IMR-90 (cell line): ENCODE data around the gene TRIM4. TPM values are rescaled to one million over a fixed set of nuclear protein-coding genes. Genes with fewer than 3 reads are reported as not detected.

Source experiments
- ATAC-seq: fragments of 200-7000 bp; cut with Tn5 transposase; 2 replicates; pipeline ENCODE4 v1.9.1; 2020; ENCODE audit warnings: low read depth, mild to moderate bottlenecking, moderate library complexity
- BruUV-seq: library from RNA; stranded (reverse); fragments of 400-500 nt; replicated peaks from 2 replicates; lab custom pipeline; 2021; lab: Mats Ljungman, UMichigan
- CTCF ChIA-PET: fragments of 300-600 bp; formaldehyde crosslinking; extraction: SDS; loops from one replicate; lab custom pipeline; 2021; ENCODE audit warnings: antibody characterized with exemption; lab: Yijun Ruan, JAX
- POLR2A ChIA-PET: fragments of 300-600 bp; sonication (Branson Sonifier 250); formaldehyde crosslinking; loops from one replicate; lab custom pipeline; 2022; ENCODE audit warnings: antibody characterized with exemption; ENCODE audit not compliant: unreplicated experiment; lab: Charles Lee
- DNase-seq: peaks from one replicate; pipeline ENCODE4 v3.0.0; 2013
- H2AFZ ChIP-seq: replicated peaks from 2 replicates; pipeline ENCODE3; 2013; ENCODE audit warnings: low read length, mild to moderate bottlenecking; ENCODE audit not compliant: poor library complexity
- H2AK5ac ChIP-seq: 2 replicates; pipeline ENCODE4 v1.6.1; 2013; ENCODE audit warnings: low read depth, low read length, inconsistent platforms
- H2AK9ac ChIP-seq: replicated peaks from 2 replicates; pipeline ENCODE3; 2013; ENCODE audit warnings: mild to moderate bottlenecking, low read depth, low read length, moderate library complexity; ENCODE audit not compliant: poor library complexity
- H2BK120ac ChIP-seq: 2 replicates; pipeline ENCODE4 v1.6.1; 2013; ENCODE audit warnings: low read depth, low read length, inconsistent platforms
- H2BK15ac ChIP-seq: 3 replicates; pipeline ENCODE4 v1.6.1; 2013; ENCODE audit warnings: low read depth, low read length, inconsistent platforms
- H2BK20ac ChIP-seq: 2 replicates; pipeline ENCODE4 v1.6.1; 2013; ENCODE audit warnings: low read depth, mild to moderate bottlenecking, inconsistent platforms, low read length, moderate library complexity
- H2BK5ac ChIP-seq: 2 replicates; pipeline ENCODE4 v1.6.1; 2013; ENCODE audit warnings: mild to moderate bottlenecking, low read depth, low read length, inconsistent platforms; ENCODE audit not compliant: poor library complexity, severe bottlenecking
- H3K14ac ChIP-seq: replicated peaks from 2 replicates; pipeline ENCODE4 v1.6.1; 2013; ENCODE audit warnings: low read depth, low read length, inconsistent platforms
- H3K18ac ChIP-seq: 2 replicates; pipeline ENCODE4 v1.6.1; 2013; ENCODE audit warnings: low read depth, low read length, control low read depth
- H3K23ac ChIP-seq: 2 replicates; pipeline ENCODE4 v1.6.1; 2013; ENCODE audit warnings: low read depth, low read length, inconsistent platforms
- H3K27ac ChIP-seq: 2 replicates; pipeline ENCODE4 v1.5.1; 2013; ENCODE audit warnings: mild to moderate bottlenecking, control low read depth, low read length; ENCODE audit not compliant: insufficient read depth
- H3K27me3 ChIP-seq: 2 replicates; pipeline ENCODE4 v1.6.1; 2013; ENCODE audit warnings: low read length; ENCODE audit not compliant: control insufficient read depth, insufficient read depth
- H3K36me3 ChIP-seq: 2 replicates; pipeline ENCODE4 v1.6.1; 2013; ENCODE audit warnings: low read length, mixed read lengths; ENCODE audit not compliant: control insufficient read depth, insufficient read depth
- H3K4ac ChIP-seq: 2 replicates; pipeline ENCODE4 v1.6.1; 2013; ENCODE audit warnings: low read depth, low read length, inconsistent platforms
- H3K4me1 ChIP-seq: 2 replicates; pipeline ENCODE4 v1.6.1; 2013; ENCODE audit warnings: low read length, mixed read lengths; ENCODE audit not compliant: control insufficient read depth, insufficient read depth
- H3K4me2 ChIP-seq: 2 replicates; pipeline ENCODE4 v1.6.1; 2013; ENCODE audit warnings: low read depth, mild to moderate bottlenecking, control low read depth, low read length, moderate library complexity
- H3K4me3 ChIP-seq: 2 replicates; pipeline ENCODE4 v1.5.1; 2013; ENCODE audit warnings: low read depth, mild to moderate bottlenecking, control low read depth, low read length, moderate library complexity; ENCODE audit not compliant: insufficient read depth
- H3K56ac ChIP-seq: 2 replicates; pipeline ENCODE4 v1.6.1; 2013; ENCODE audit warnings: low read length, inconsistent platforms; ENCODE audit not compliant: insufficient read depth; ENCODE audit errors: extremely low read depth
- H3K79me1 ChIP-seq, 2 experiments: 2 replicates each; pipeline ENCODE4 v1.6.1; 2013; ENCODE audit warnings: low read length in 2 of 2, inconsistent platforms in 1 of 2, low read depth in 1 of 2
- H3K9ac ChIP-seq: 2 replicates; pipeline ENCODE4 v1.6.1; 2013; ENCODE audit warnings: low read depth, low read length, control low read depth
- H3K9me1 ChIP-seq: 2 replicates; pipeline ENCODE4 v1.6.1; 2013; ENCODE audit warnings: low read length, inconsistent platforms; ENCODE audit not compliant: insufficient read depth
- H3K9me3 ChIP-seq: 2 replicates; pipeline ENCODE4 v1.6.1; 2013; ENCODE audit warnings: low read length; ENCODE audit not compliant: control insufficient read depth, insufficient read depth
- H4K20me1 ChIP-seq: 2 replicates; pipeline ENCODE4 v1.6.1; 2013; ENCODE audit warnings: low read length, inconsistent platforms; ENCODE audit not compliant: insufficient read depth
- H4K5ac ChIP-seq: 2 replicates; pipeline ENCODE4 v1.6.1; 2013; ENCODE audit warnings: mild to moderate bottlenecking, low read depth, low read length, control low read depth
- H4K8ac ChIP-seq, 2 experiments: 2 replicates each; pipeline ENCODE4 v1.6.1; 2013; ENCODE audit warnings: low read depth in 2 of 2, low read length in 2 of 2, control low read depth in 1 of 2, inconsistent platforms in 1 of 2
- H4K91ac ChIP-seq: 2 replicates; pipeline ENCODE4 v1.6.1; 2013; ENCODE audit warnings: low read depth, low read length, inconsistent platforms; ENCODE audit not compliant: insufficient read depth
- FOS ChIP-seq: fragments of 150-350 bp; IDR thresholded peaks from 2 replicates; pipeline ENCODE4 v1.6.1; 2016; ENCODE audit warnings: low read depth, low read length
- MXI1 ChIP-seq: IDR thresholded peaks from 2 replicates; pipeline ENCODE4 v1.6.1; 2012; ENCODE audit warnings: low read depth, mild to moderate bottlenecking, low read length, moderate library complexity, borderline replicate concordance
- POLR2A ChIP-seq: IDR thresholded peaks from 2 replicates; pipeline ENCODE4 v1.6.1; 2012; ENCODE audit warnings: mild to moderate bottlenecking, low read depth, low read length
- RAD21 ChIP-seq: IDR thresholded peaks from 2 replicates; pipeline ENCODE4 v1.6.1; 2012; ENCODE audit warnings: low read length, improper control_type of control experiment
- RFX5 ChIP-seq: IDR thresholded peaks from 2 replicates; pipeline ENCODE4 v1.8.0; 2012; ENCODE audit warnings: low read depth, mild to moderate bottlenecking, low read length, moderate library complexity
- SMC3 ChIP-seq: fragments of 150-350 bp; IDR thresholded peaks from 2 replicates; pipeline ENCODE4 v1.6.1; 2016; ENCODE audit warnings: low read depth, mild to moderate bottlenecking, antibody characterized with exemption, low read length, moderate library complexity
- WGBS, 2 experiments: methylation state at CpG; one replicate each; pipeline versions ENCODE4 v1.1.5 to v1.1.7; 2013; ENCODE audit warnings: missing lambda C conversion rate in 2 of 2; ENCODE audit not compliant: insufficient read length in 1 of 2; ENCODE audit errors: extremely low coverage in 2 of 2; 5-methylcytosine and 5-hydroxymethylcytosine counted together
- dilution Hi-C: fragments of 300-500 bp; cut with HindIII; formaldehyde crosslinking; loops from one replicate; pipeline ENCODE4 v1.14.3; 2018; ENCODE audit warnings: low sequenced_read_pairs; ENCODE audit not compliant: unreplicated experiment
- in situ Hi-C: fragments of 300-500 bp; cut with MboI; formaldehyde crosslinking; loops from 3 replicates; pipeline ENCODE4 v1.14.3; 2019; ENCODE audit warnings: low sequenced_read_pairs, inconsistent platforms, mixed read lengths
- intact Hi-C: fragments of 100-400 bp; cut with micrococcal nuclease; formaldehyde crosslinking; loops from 2 replicates; pipeline ENCODE4 v1.10.0; 2022
- microRNA-seq, 2 experiments: library from miRNA; stranded (forward) in 1 of 2; unstranded in 1 of 2; fragments of 10-50 nt in 1 of 2; fragments of <30 nt in 1 of 2; gene quantifications in 1 of 2; microRNA quantifications in 1 of 2; one replicate each; pipeline versions ENCODE3 to v1.1.0; 2013 to 2020; ENCODE audit not compliant: insufficient read depth in 1 of 2, insufficient read length in 1 of 2, unreplicated experiment in 1 of 2
- polyA plus RNA-seq, 3 experiments: library from polyadenylated mRNA; depleted of rRNA; stranded (reverse); fragments of >200 nt; gene quantifications; 2 replicates each; pipeline ENCODE4 v1.2.3, GENCODE V29; 2012; ENCODE audit warnings: low replicate concordance in 1 of 3
- small RNA-seq, 5 experiments: library from RNA; depleted of rRNA; stranded (forward); fragments of <200 nt; gene quantifications; one replicate each; pipeline ENCODE3, GENCODE V24; 2012
- total RNA-seq: library from RNA; depleted of rRNA; stranded (reverse); fragments of >200 nt; gene quantifications from 2 replicates; pipeline ENCODE4 v1.2.3, GENCODE V29; 2012; rRNA removed
- TF ChIP-seq, protein P1 (sequence below): conservative IDR thresholded peaks from 2 replicates; pipeline ENCODE4 v1.5.1; 2012; ENCODE audit warnings: mild to moderate bottlenecking, low read depth, low read length, improper control_type of control experiment

Gene TRIM4
- total and polyA plus RNA-seq, 2 of the 4 experiments (the other 2 are of a cell fraction), result 10.6 to 13.4 TPM

GRCh38 chr7:99842926-99843325 lies 76.4 kb downstream of the TRIM4 start:
- no peak for DNase-seq
- H4K20me1 ChIP-seq, result no peaks in the 10 kb centered on the region
- H3K4me3 ChIP-seq, result no peak overlapping the region
- H4K5ac ChIP-seq, result no peak overlapping the region
- no peak overlapping the region for H2BK120ac ChIP-seq
- ChIA-PET POLR2A (no interaction called here), CTCF (no interaction called here)
- intact Hi-C loops (no loop called here), dilution Hi-C loops (no loop called here), in situ Hi-C loops (no loop called here)
- no peaks in the 10 kb centered on the region for H3K79me1 ChIP-seq
- H3K23ac ChIP-seq, result no peak overlapping the region
- H3K4me1 ChIP-seq, result no peaks in the 10 kb centered on the region
- H2AK9ac ChIP-seq, result no peak overlapping the region
- no peak overlapping the region for H3K9ac ChIP-seq
- no peak overlapping the region for H2BK15ac ChIP-seq
- H2BK20ac ChIP-seq, result no peak overlapping the region
- H2AK5ac ChIP-seq, result no peak overlapping the region
- H3K36me3 ChIP-seq, result no peaks in the 10 kb centered on the region
- no CpG with 5 or more reads among the region's 2 CpGs for WGBS, 2 experiments
- no peak overlapping the region for H3K14ac ChIP-seq
- no peak overlapping the region for H3K4me2 ChIP-seq
- no peak overlapping the region for H3K4ac ChIP-seq
- no peak overlapping the region for H3K27ac ChIP-seq
- TF ChIP-seq MXI1, result no peak
- no peak for TF ChIP-seq POLR2A
- no peak for TF ChIP-seq RFX5
- TF ChIP-seq FOS, result no peak
- TF ChIP-seq SMC3, result no peak
- TF ChIP-seq RAD21, result no peak
- TF ChIP-seq, protein P1, sequence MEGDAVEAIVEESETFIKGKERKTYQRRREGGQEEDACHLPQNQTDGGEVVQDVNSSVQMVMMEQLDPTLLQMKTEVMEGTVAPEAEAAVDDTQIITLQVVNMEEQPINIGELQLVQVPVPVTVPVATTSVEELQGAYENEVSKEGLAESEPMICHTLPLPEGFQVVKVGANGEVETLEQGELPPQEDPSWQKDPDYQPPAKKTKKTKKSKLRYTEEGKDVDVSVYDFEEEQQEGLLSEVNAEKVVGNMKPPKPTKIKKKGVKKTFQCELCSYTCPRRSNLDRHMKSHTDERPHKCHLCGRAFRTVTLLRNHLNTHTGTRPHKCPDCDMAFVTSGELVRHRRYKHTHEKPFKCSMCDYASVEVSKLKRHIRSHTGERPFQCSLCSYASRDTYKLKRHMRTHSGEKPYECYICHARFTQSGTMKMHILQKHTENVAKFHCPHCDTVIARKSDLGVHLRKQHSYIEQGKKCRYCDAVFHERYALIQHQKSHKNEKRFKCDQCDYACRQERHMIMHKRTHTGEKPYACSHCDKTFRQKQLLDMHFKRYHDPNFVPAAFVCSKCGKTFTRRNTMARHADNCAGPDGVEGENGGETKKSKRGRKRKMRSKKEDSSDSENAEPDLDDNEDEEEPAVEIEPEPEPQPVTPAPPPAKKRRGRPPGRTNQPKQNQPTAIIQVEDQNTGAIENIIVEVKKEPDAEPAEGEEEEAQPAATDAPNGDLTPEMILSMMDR, result no peak
- H4K91ac ChIP-seq, result no peak overlapping the region
- H3K27me3 ChIP-seq, result peaks cover 11% of the 10 kb centered on the region
- H3K9me3 ChIP-seq, result no peaks in the 10 kb centered on the region
- H3K56ac ChIP-seq, result no peak overlapping the region
- H3K18ac ChIP-seq, result no peak overlapping the region
- H4K8ac ChIP-seq, result no peak overlapping the region
- H2AFZ ChIP-seq, result no peak overlapping the region
- ATAC-seq, result no peak
- BruUV-seq, result no TSS peak
- no peaks in the 10 kb centered on the region for H3K9me1 ChIP-seq
- no peak overlapping the region for H2BK5ac ChIP-seq

Small RNAs within 50 kb of the gene (microRNA-seq; reads per million reads assigned to microRNA genes)
- gene AC011904.1 (ENCODE audit: insufficient read depth, insufficient read length), result not detected
- not detected for gene CYP3A52P (ENCODE audit: insufficient read depth, insufficient read length)
- not detected for gene RF00019 (ENCODE audit: insufficient read depth, insufficient read length)
- not detected for gene RF00561 (ENCODE audit: insufficient read depth, insufficient read length)

Small RNAs within 50 kb of the gene (small RNA-seq; reads per million reads assigned to genes)
- 0 reads per million in 5 experiments for gene AC011904.1
- gene CYP3A52P, result 0 reads per million in 5 experiments
- 0 reads per million in 5 experiments for gene RF00019
- 0 reads per million in 5 experiments for gene RF00561

Other genes starting within 250 kb of the TRIM4 start
- not detected in 2 replicates for gene CYP3A5, start 239.5 kb downstream of the TRIM4 start, total RNA-seq
- not detected in 2 replicates for gene CYP3A5, start 239.5 kb downstream of the TRIM4 start, polyA plus RNA-seq (2012; rRNA removed)
- gene CYP3A7, start 184.3 kb downstream of the TRIM4 start, total RNA-seq, result not detected in 2 replicates
- not detected in 2 replicates for gene CYP3A7, start 184.3 kb downstream of the TRIM4 start, polyA plus RNA-seq (2012; rRNA removed)
- not detected in 2 replicates for gene CYP3A4, start 135.3 kb downstream of the TRIM4 start, total RNA-seq
- gene CYP3A4, start 135.3 kb downstream of the TRIM4 start, polyA plus RNA-seq (2012; rRNA removed), result not detected in 2 replicates
- gene CYP3A43, start 91.5 kb downstream of the TRIM4 start, total RNA-seq, result not detected in 2 replicates
- not detected in 2 replicates for gene CYP3A43, start 91.5 kb downstream of the TRIM4 start, polyA plus RNA-seq (2012; rRNA removed)
- gene OR2AE1, start 42.5 kb downstream of the TRIM4 start, total RNA-seq, result 0.18 TPM in 1 of 2 replicates, not detected in the other
- gene OR2AE1, start 42.5 kb downstream of the TRIM4 start, polyA plus RNA-seq (2012; rRNA removed), result 0.17 TPM in 1 of 2 replicates, not detected in the other
- gene GJC3, start 10.1 kb upstream of the TRIM4 start, total RNA-seq, result not detected in 2 replicates
- not detected in 2 replicates for gene GJC3, start 10.1 kb upstream of the TRIM4 start, polyA plus RNA-seq (2012; rRNA removed)
- gene AZGP1, start 56.5 kb upstream of the TRIM4 start, total RNA-seq, result not detected in 2 replicates
- not detected in 2 replicates for gene AZGP1, start 56.5 kb upstream of the TRIM4 start, polyA plus RNA-seq (2012; rRNA removed)
- 30.3 and 40.7 TPM in 2 replicates for gene ZKSCAN1, start 96.1 kb upstream of the TRIM4 start, total RNA-seq
- gene ZKSCAN1, start 96.1 kb upstream of the TRIM4 start, polyA plus RNA-seq (2012; rRNA removed), result 10.8 and 13.7 TPM in 2 replicates
- 13.1 and 13.3 TPM in 2 replicates for gene ZSCAN21, start 130.2 kb upstream of the TRIM4 start, total RNA-seq
- 10.8 and 11.5 TPM in 2 replicates for gene ZSCAN21, start 130.2 kb upstream of the TRIM4 start, polyA plus RNA-seq (2012; rRNA removed)
- gene ZNF3, start 162.2 kb upstream of the TRIM4 start, total RNA-seq, result 30.8 and 33.1 TPM in 2 replicates
- 20.4 and 24.8 TPM in 2 replicates for gene ZNF3, start 162.2 kb upstream of the TRIM4 start, polyA plus RNA-seq (2012; rRNA removed)
- 158 and 185 TPM in 2 replicates for gene COPS6, start 169.4 kb upstream of the TRIM4 start, total RNA-seq
- gene COPS6, start 169.4 kb upstream of the TRIM4 start, polyA plus RNA-seq (2012; rRNA removed), result 303 and 325 TPM in 2 replicates
- gene MCM7, start 181.9 kb upstream of the TRIM4 start, total RNA-seq, result 130 and 137 TPM in 2 replicates
- 104 and 119 TPM in 2 replicates for gene MCM7, start 181.9 kb upstream of the TRIM4 start, polyA plus RNA-seq (2012; rRNA removed)
- 18.6 and 21.1 TPM in 2 replicates for gene AP4M1, start 182.1 kb upstream of the TRIM4 start, total RNA-seq
- 20.5 and 21.4 TPM in 2 replicates for gene AP4M1, start 182.1 kb upstream of the TRIM4 start, polyA plus RNA-seq (2012; rRNA removed)
- 11.3 and 14.4 TPM in 2 replicates for gene TAF6, start 199.8 kb upstream of the TRIM4 start, total RNA-seq
- gene TAF6, start 199.8 kb upstream of the TRIM4 start, polyA plus RNA-seq (2012; rRNA removed), result 55.3 and 56.5 TPM in 2 replicates
- 13.3 and 20.0 TPM in 2 replicates for gene CNPY4, start 200.1 kb upstream of the TRIM4 start, total RNA-seq
- gene CNPY4, start 200.1 kb upstream of the TRIM4 start, polyA plus RNA-seq (2012; rRNA removed), result 18.1 and 21.9 TPM in 2 replicates
- 0.56 and 0.72 TPM in 2 replicates for gene MBLAC1, start 207.4 kb upstream of the TRIM4 start, total RNA-seq
- 1.4 and 1.6 TPM in 2 replicates for gene MBLAC1, start 207.4 kb upstream of the TRIM4 start, polyA plus RNA-seq (2012; rRNA removed)
- gene LAMTOR4, start 229.4 kb upstream of the TRIM4 start, total RNA-seq, result 131 and 134 TPM in 2 replicates
- 268 and 289 TPM in 2 replicates for gene LAMTOR4, start 229.4 kb upstream of the TRIM4 start, polyA plus RNA-seq (2012; rRNA removed)
- gene TRAPPC14, start 239.2 kb upstream of the TRIM4 start, total RNA-seq, result 4.4 and 4.5 TPM in 2 replicates
- gene TRAPPC14, start 239.2 kb upstream of the TRIM4 start, polyA plus RNA-seq (2012; rRNA removed), result 14.1 and 15.9 TPM in 2 replicates
- 0.90 and 1.1 TPM in 2 replicates for gene GAL3ST4, start 249.1 kb upstream of the TRIM4 start, total RNA-seq
- 7.3 and 8.5 TPM in 2 replicates for gene GAL3ST4, start 249.1 kb upstream of the TRIM4 start, polyA plus RNA-seq (2012; rRNA removed)